GM15510 (cell line): ENCODE data around the gene FHOD3.

Source experiments
- POLR2A ChIP-seq: IDR thresholded peaks from 3 replicates; pipeline ENCODE4 v1.6.1; 2011; ENCODE audit warnings: borderline replicate concordance; ENCODE audit not compliant: insufficient read length; ENCODE audit errors: extremely low read depth

The FHOD3 gene

GRCh38 chr18:36704156-36704555, 406.6 kb downstream of the FHOD3 start:
- no peak for TF ChIP-seq POLR2A

GRCh38 chr18:36706134-36706881, 408.8 kb downstream of the FHOD3 start:
- no peak for TF ChIP-seq POLR2A

DNA sequence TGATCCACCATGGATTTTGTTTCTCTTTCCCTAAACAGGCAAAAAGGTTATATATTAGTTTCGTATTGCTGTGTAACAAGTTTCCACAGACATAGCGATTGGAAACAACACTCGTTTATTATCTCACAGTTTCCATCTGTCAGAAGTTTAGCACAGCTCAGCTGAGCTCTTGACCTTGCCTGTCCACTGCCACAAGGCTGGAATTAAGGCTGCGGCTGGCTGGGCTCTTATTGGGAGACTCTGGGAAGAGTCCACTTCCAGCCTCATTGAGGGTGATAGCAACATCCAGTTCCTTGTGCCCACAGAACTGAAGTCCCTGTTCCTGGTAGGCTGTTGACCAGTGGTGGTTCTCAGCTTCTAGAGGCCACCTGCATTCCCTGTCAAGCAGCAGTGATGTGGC, 410.9 kb downstream of the FHOD3 start:
- TF ChIP-seq POLR2A: no peak

- TF ChIP-seq POLR2A: no peak
Observed at GRCh38 chr18:36709315-36709714, 411.8 kb downstream of the FHOD3 start.

- TF ChIP-seq POLR2A: no peak
Observed at GRCh38 chr18:36711014-36711725, 413.7 kb downstream of the FHOD3 start.

DNA sequence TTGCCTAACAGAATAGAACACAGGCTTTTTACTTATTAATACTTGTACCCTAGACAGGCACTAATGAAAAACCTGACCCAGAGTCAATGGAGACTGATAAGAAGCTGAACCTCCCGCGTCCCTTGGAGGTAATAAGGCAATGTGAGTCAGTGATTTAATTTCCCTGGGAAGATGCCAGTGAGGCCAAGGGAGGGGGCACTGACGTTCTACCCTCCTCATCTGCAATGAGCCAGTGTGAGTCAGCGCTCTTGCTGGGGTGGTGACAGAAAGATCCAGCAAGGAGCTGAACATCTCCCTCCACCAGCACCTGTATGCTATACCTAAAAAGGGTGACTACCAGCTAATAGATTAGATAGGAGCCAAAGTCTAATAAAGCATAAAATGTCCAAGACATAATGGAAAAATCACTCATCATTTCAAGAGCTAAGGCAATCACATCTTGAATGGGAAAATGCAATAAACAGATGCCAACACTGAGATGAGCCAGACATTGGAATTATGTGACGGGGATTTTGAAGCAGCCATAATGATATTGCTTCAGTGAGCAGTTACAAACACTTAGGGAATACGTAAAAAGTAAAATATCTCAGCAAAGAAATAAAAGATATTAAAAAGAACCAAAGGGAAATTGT, 414.4 kb downstream of the FHOD3 start:
- no peak for TF ChIP-seq POLR2A

DNA sequence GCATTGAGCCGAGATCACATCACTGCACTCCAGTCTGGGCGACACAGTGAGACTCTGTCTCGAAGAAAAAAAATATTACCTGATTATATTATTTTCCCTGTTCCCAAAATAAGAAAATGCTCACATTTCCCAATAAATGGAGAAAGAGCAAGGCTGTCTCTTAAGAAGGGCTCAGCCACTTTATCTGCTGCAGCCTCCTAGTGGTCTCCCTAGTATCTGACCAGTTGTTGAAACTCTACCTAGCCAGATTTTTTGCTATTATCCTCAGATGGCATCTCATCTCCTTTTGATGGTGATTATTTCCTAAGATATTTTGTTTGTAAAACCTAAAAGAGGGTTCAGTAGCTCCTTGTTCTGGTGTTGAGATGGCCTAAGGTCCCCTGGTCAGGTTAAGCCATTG, 417.0 kb downstream of the FHOD3 start:
- TF ChIP-seq POLR2A: no peak

- no peak for TF ChIP-seq POLR2A
Observed at GRCh38 chr18:36717422-36718110, 420.1 kb downstream of the FHOD3 start.

GRCh38 chr18:36718705-36719328, 421.3 kb downstream of the FHOD3 start:
- TF ChIP-seq POLR2A: no peak

GRCh38 chr18:36719630-36720029, 422.1 kb downstream of the FHOD3 start:
- no peak for TF ChIP-seq POLR2A

DNA sequence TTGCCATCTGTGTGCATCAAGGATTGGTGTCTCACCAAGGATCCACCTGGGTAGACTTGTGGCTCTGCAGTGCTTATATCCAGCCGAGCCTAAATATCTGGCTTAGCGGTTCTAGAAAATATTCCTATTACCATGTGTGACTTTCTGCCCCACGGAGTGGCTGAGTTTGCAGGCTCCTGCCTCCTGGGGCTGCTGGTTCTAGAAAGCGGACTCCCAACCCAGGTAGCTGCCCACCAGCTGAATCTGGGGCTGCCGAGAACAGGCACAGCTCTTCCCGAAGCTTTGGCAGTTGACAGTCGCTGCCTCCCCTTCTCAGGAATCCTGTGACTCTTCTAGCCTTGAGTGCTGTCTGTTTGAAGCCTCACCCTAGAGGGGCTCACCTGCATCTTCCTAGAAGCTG, 426.7 kb downstream of the FHOD3 start:
- no peak for TF ChIP-seq POLR2A

GRCh38 chr18:36724591-36725001, 427.1 kb downstream of the FHOD3 start:
- no peak for TF ChIP-seq POLR2A

DNA sequence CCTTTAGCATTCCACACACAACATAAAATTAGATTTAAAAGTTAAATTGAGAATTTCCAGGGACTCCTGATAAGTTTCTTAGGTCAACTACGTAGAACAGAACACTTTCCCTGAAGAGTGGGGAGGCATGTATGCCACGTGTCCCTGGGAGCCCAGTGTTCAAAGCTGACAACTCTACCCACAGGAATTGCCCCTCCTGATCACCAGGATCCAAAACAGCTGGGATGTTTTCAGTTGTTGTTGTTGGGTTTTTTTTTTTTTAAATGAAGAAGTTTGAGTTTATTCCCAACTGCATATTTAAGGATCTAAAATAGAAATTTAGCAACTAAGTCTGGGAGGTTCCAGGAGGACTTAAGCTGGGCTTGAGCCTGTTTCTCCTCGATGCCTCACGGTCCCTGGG, 430.8 kb downstream of the FHOD3 start:
- TF ChIP-seq POLR2A: no peak

DNA sequence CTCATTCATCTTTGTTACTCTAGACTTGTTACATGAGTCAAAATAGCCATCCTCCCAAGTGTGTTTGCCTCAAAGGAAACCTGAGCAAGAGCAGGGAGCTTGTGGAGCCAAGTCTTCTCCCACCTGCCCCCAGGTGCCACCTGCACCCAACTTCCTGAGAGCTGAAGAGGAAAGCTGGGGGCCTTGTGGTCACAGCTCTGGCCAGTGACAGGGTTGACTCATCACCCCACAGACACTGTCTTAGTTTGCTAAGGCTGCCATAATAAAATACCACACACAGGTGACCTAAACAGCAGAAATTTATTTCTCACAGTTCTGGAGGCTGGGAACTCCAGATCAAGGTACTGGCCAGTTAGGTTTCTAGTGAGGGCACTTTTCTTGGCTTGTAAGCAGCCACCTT, 431.7 kb downstream of the FHOD3 start:
- TF ChIP-seq POLR2A: no peak

- TF ChIP-seq POLR2A: no peak
Observed at GRCh38 chr18:36732264-36732663, 434.8 kb downstream of the FHOD3 start.
